H9 (cell line): ENCODE results near the gene MSMB. TPM values are rescaled to one million over a fixed set of nuclear protein-coding genes. Genes with fewer than 3 reads are reported as not detected.

Source experiments
- DNase-seq: peaks from one replicate; pipeline ENCODE4 v3.0.0-alpha.2; 2017
- H2AFZ ChIP-seq: one replicate; pipeline ENCODE4 v1.6.1; 2013; ENCODE audit warnings: mild to moderate bottlenecking, low read length, control low read depth, moderate library complexity
- H2AK5ac ChIP-seq: 2 replicates; pipeline ENCODE4 v1.6.1; 2013; ENCODE audit warnings: low read length, control low read depth, mixed read lengths; ENCODE audit not compliant: insufficient read length
- H2BK120ac ChIP-seq: one replicate; pipeline ENCODE4 v1.6.1; 2013; ENCODE audit warnings: low read depth, mild to moderate bottlenecking, low read length, control low read depth, inconsistent platforms; ENCODE audit not compliant: poor library complexity, severe bottlenecking
- H2BK12ac ChIP-seq: 2 replicates; pipeline ENCODE4 v1.6.1; 2013; ENCODE audit warnings: low read length, control low read depth, mixed read lengths, low read depth; ENCODE audit not compliant: insufficient read length
- H2BK15ac ChIP-seq: 2 replicates; pipeline ENCODE4 v1.6.1; 2013; ENCODE audit warnings: low read depth, low read length, control low read depth
- H2BK20ac ChIP-seq: one replicate; pipeline ENCODE4 v1.6.1; 2013; ENCODE audit warnings: low read depth, mild to moderate bottlenecking, low read length, control low read depth, inconsistent platforms; ENCODE audit not compliant: poor library complexity, severe bottlenecking
- H2BK5ac ChIP-seq: 2 replicates; pipeline ENCODE4 v1.6.1; 2013; ENCODE audit warnings: low read length, control low read depth, mixed read lengths; ENCODE audit not compliant: insufficient read length
- H3K14ac ChIP-seq: 2 replicates; pipeline ENCODE4 v1.6.1; 2013; ENCODE audit warnings: low read length, control low read depth; ENCODE audit not compliant: insufficient read depth
- H3K18ac ChIP-seq: 2 replicates; pipeline ENCODE4 v1.6.1; 2013; ENCODE audit warnings: low read depth, mild to moderate bottlenecking, mixed read lengths, low read length, control low read depth; ENCODE audit not compliant: insufficient read length
- H3K23ac ChIP-seq: 2 replicates; pipeline ENCODE4 v1.6.1; 2013; ENCODE audit warnings: low read length, control low read depth, mixed read lengths, low read depth; ENCODE audit not compliant: insufficient read length
- H3K23me2 ChIP-seq: 2 replicates; pipeline ENCODE4 v1.6.1; 2013; ENCODE audit warnings: low read depth, mild to moderate bottlenecking, mixed read lengths, low read length, control low read depth; ENCODE audit not compliant: insufficient read length, poor library complexity, severe bottlenecking
- H3K27ac ChIP-seq: 2 replicates; pipeline ENCODE4 v1.5.1; 2013; ENCODE audit warnings: low read length, control low read depth, mixed read lengths, low read depth; ENCODE audit not compliant: insufficient read length
- H3K27me3 ChIP-seq: 2 replicates; pipeline ENCODE4 v1.6.1; 2013; ENCODE audit warnings: low read length, control low read depth, inconsistent platforms; ENCODE audit not compliant: insufficient read depth
- H3K4ac ChIP-seq: 2 replicates; pipeline ENCODE4 v1.6.1; 2013; ENCODE audit warnings: low read depth, mild to moderate bottlenecking, control low read depth, inconsistent platforms, low read length, moderate library complexity
- H3K4me1 ChIP-seq: 2 replicates; pipeline ENCODE4 v1.6.1; 2013; ENCODE audit warnings: low read length, control low read depth, inconsistent platforms; ENCODE audit not compliant: insufficient read depth
- H3K4me2 ChIP-seq: 2 replicates; pipeline ENCODE4 v1.6.1; 2013; ENCODE audit warnings: low read length, control low read depth, mixed read lengths; ENCODE audit not compliant: insufficient read length, insufficient read depth
- H3K56ac ChIP-seq: 2 replicates; pipeline ENCODE4 v1.6.1; 2013; ENCODE audit warnings: low read depth, mild to moderate bottlenecking, mixed read lengths, low read length, control low read depth; ENCODE audit not compliant: insufficient read length
- H3K79me1 ChIP-seq: 2 replicates; pipeline ENCODE4 v1.6.1; 2013; ENCODE audit warnings: low read depth, mild to moderate bottlenecking, moderate library complexity, low read length, control low read depth, inconsistent platforms; ENCODE audit not compliant: insufficient read depth, poor library complexity, severe bottlenecking
- H3K79me2 ChIP-seq: 2 replicates; pipeline ENCODE4 v1.6.1; 2013; ENCODE audit warnings: low read length, control low read depth, inconsistent platforms; ENCODE audit not compliant: insufficient read depth
- H3K9ac ChIP-seq: 2 replicates; pipeline ENCODE4 v1.6.1; 2013; ENCODE audit warnings: low read length, control low read depth, mixed read lengths; ENCODE audit not compliant: insufficient read length; ENCODE audit errors: extremely low read depth
- H3K9me3 ChIP-seq: one replicate; pipeline ENCODE4 v1.6.1; 2013; ENCODE audit warnings: low read depth, low read length, inconsistent platforms; ENCODE audit not compliant: control insufficient read depth
- H3T11ph ChIP-seq: one replicate; pipeline ENCODE4 v1.6.1; 2013; ENCODE audit warnings: mild to moderate bottlenecking, low read length, control low read depth, inconsistent platforms
- H4K20me1 ChIP-seq: one replicate; pipeline ENCODE4 v1.6.1; 2013; ENCODE audit not compliant: control insufficient read depth, insufficient read length, insufficient read depth
- H4K5ac ChIP-seq: 2 replicates; pipeline ENCODE4 v1.6.1; 2013; ENCODE audit warnings: low read depth, mild to moderate bottlenecking, mixed read lengths, low read length, control low read depth; ENCODE audit not compliant: insufficient read length
- H4K8ac ChIP-seq: replicated peaks from 2 replicates; pipeline ENCODE4 v1.6.1; 2013; ENCODE audit warnings: low read length, control low read depth, mixed read lengths, low read depth; ENCODE audit not compliant: insufficient read length
- H4K91ac ChIP-seq: 2 replicates; pipeline ENCODE4 v1.6.1; 2013; ENCODE audit warnings: low read depth, mild to moderate bottlenecking, moderate library complexity, mixed read lengths, low read length, control low read depth; ENCODE audit not compliant: insufficient read length
- H3K27ac Mint-ChIP-seq, 3 experiments: 2 replicates in 2 of 3; 3 replicates in 1 of 3; pipeline ENCODE4 v1.8.0; 2020 to 2021; ENCODE audit warnings: mixed read lengths in 3 of 3, mild to moderate bottlenecking in 1 of 3, moderate library complexity in 1 of 3
- H3K27me3 Mint-ChIP-seq: 2 replicates; pipeline ENCODE4 v1.8.0; 2021; ENCODE audit warnings: low read depth, mild to moderate bottlenecking, moderate library complexity, mixed read lengths
- H3K36me3 Mint-ChIP-seq, 3 experiments: 2 replicates in 2 of 3; 3 replicates in 1 of 3; pipeline ENCODE4 v1.8.0; 2020 to 2021; ENCODE audit warnings: low read depth in 3 of 3, mixed read lengths in 3 of 3; ENCODE audit not compliant: insufficient read depth in 1 of 3
- H3K4me1 Mint-ChIP-seq, 2 experiments: 2 replicates each; pipeline ENCODE4 v1.8.0; 2020; ENCODE audit warnings: mixed read lengths in 2 of 2
- H3K4me3 Mint-ChIP-seq, 2 experiments: 2 replicates in 1 of 2; 3 replicates in 1 of 2; pipeline ENCODE4 v1.8.0; 2020 to 2021; ENCODE audit warnings: mild to moderate bottlenecking in 2 of 2, mixed read lengths in 2 of 2, moderate library complexity in 1 of 2
- H3K9me3 Mint-ChIP-seq, 2 experiments: 2 replicates in 1 of 2; 3 replicates in 1 of 2; pipeline ENCODE4 v1.8.0; 2020; ENCODE audit warnings: mild to moderate bottlenecking in 2 of 2, mixed read lengths in 2 of 2, moderate library complexity in 1 of 2
- total RNA-seq: library from RNA; stranded (reverse); gene quantifications from 2 replicates; pipeline ENCODE4 v1.2.1, GENCODE V29; 2021
- TF ChIP-seq, protein P1 (sequence below): fragments of 200-600 bp; sonication (generic); conservative IDR thresholded peaks from 3 replicates; pipeline ENCODE4 v1.8.0; 2021; ENCODE audit warnings: antibody characterized with exemption, mild to moderate bottlenecking

MSMB gene
- total RNA-seq, 1 experiment from 2014 or later, result not detected

DNA sequence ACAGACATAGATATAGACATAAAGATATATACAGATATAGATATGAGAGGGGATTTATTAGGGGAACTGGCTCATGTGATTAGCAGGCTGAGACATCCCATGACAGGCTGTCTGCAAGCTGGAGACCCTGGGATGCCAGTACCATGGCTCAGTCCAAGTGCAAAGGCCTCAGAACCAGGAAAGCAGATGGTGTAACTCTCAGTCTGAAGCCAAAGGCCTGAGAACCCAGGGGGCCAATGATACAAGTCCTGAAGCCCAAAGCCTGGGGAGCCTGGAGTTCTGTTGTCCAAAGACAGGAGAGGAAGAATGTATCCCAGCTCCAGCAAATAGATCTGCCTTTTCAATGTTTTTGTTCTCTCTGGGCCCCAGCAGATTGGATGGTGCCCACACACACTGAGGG, 21.1 kb downstream of the MSMB start:
- H4K8ac ChIP-seq, result no peak overlapping the region
- Mint-ChIP-seq H3K4me1 (peaks cover 32 to 36% of the 10 kb centered on the region in 2 experiments), H3K36me3 (no peaks in the 10 kb centered on the region), H3K9me3 (no peaks in the 10 kb centered on the region), H3K27ac (no peak overlapping the region), H3K27me3 (no peaks in the 10 kb centered on the region), H3K4me3 (no peak overlapping the region)
- H4K91ac ChIP-seq, result no peak overlapping the region
- H3K9ac ChIP-seq, result no peak overlapping the region
- H4K5ac ChIP-seq, result no peak overlapping the region
- no peaks in the 10 kb centered on the region for H3K27me3 ChIP-seq
- no peak overlapping the region for H2AFZ ChIP-seq
- peaks cover 2% of the 10 kb centered on the region for H3K23me2 ChIP-seq
- no peak overlapping the region for H3K56ac ChIP-seq
- no peak overlapping the region for H2AK5ac ChIP-seq
- H3K79me1 ChIP-seq, result no peaks in the 10 kb centered on the region
- no peak overlapping the region for H2BK15ac ChIP-seq
- H3T11ph ChIP-seq, result no peak overlapping the region
- no peaks in the 10 kb centered on the region for H3K9me3 ChIP-seq
- TF ChIP-seq, protein P1, sequence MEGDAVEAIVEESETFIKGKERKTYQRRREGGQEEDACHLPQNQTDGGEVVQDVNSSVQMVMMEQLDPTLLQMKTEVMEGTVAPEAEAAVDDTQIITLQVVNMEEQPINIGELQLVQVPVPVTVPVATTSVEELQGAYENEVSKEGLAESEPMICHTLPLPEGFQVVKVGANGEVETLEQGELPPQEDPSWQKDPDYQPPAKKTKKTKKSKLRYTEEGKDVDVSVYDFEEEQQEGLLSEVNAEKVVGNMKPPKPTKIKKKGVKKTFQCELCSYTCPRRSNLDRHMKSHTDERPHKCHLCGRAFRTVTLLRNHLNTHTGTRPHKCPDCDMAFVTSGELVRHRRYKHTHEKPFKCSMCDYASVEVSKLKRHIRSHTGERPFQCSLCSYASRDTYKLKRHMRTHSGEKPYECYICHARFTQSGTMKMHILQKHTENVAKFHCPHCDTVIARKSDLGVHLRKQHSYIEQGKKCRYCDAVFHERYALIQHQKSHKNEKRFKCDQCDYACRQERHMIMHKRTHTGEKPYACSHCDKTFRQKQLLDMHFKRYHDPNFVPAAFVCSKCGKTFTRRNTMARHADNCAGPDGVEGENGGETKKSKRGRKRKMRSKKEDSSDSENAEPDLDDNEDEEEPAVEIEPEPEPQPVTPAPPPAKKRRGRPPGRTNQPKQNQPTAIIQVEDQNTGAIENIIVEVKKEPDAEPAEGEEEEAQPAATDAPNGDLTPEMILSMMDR, result no peak
- no peak overlapping the region for H3K14ac ChIP-seq
- H3K18ac ChIP-seq, result no peak overlapping the region
- H3K79me2 ChIP-seq, result peaks cover 3% of the 10 kb centered on the region; the same call in 1 of the 2 replicates
- H3K4me2 ChIP-seq, result no peak overlapping the region
- H4K20me1 ChIP-seq, result no peaks in the 10 kb centered on the region
- no peak overlapping the region for H2BK5ac ChIP-seq
- no peak overlapping the region for H3K4ac ChIP-seq
- H3K23ac ChIP-seq, result no peak overlapping the region
- no peak for DNase-seq
- H2BK120ac ChIP-seq, result no peak overlapping the region
- H2BK20ac ChIP-seq, result no peak overlapping the region
- H3K4me1 ChIP-seq, result no peaks in the 10 kb centered on the region; the same call in 1 of the 2 replicates
- H2BK12ac ChIP-seq, result no peak overlapping the region
- no peak overlapping the region for H3K27ac ChIP-seq
